NCI-H526 (cell line): ENCODE measurements around the gene APOBEC3F.
"Not testable (repeated sequence)": the region's sequence is repeated elsewhere in the genome, so short reads cannot be mapped to it uniquely, and the experiment has no call there.

Experiments used
- DNase-seq, 2 experiments: peaks; one replicate each; lab custom pipeline; 2025; lab: John Stamatoyannopoulos, UW

The APOBEC3F gene

GRCh38 chr22:39040538-39041296, at the start of gene APOBEC3F:
TSS of gene APOBEC3F (plus strand) at chr22:39040864. CDS start at chr22:39040961, 97 bp downstream.
- DNase-seq: peak in 1 of 2 experiments; percentile 50

- peak in 1 of 2 experiments; percentile 15 for DNase-seq
These were observed 47.7 kb upstream of the APOBEC3F start for GRCh38 chr22:38992871-38993371.

DNA sequence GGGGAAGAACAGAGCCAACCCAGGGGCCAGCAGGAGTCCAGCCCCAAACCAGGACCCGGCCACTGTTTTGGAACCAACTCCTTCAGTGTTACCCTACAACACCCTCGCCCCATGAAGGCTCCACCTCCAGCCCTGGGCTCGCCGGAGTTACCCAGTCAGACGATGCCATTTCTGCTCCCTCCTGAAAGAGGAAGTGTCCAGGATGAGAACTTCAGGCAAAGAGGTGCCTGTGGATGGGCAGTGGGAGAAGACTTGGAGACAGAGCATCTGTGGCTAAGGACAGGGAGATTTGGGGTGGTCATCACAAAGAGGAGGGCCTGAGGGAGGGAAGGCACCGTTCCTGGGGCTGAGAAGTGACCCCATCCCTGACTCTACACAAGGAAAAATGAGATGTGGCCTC, 44.6 kb upstream of the APOBEC3F start:
- no peak for DNase-seq

GRCh38 chr22:38997518-38997917, 43.1 kb upstream of the APOBEC3F start:
- DNase-seq: no peak

- DNase-seq: peak; percentile 15 to 67
These were observed 37.5 kb upstream of the APOBEC3F start for GRCh38 chr22:39003165-39003638.

GRCh38 chr22:39007177-39007576, 33.5 kb upstream of the APOBEC3F start:
- DNase-seq: no peak

DNA sequence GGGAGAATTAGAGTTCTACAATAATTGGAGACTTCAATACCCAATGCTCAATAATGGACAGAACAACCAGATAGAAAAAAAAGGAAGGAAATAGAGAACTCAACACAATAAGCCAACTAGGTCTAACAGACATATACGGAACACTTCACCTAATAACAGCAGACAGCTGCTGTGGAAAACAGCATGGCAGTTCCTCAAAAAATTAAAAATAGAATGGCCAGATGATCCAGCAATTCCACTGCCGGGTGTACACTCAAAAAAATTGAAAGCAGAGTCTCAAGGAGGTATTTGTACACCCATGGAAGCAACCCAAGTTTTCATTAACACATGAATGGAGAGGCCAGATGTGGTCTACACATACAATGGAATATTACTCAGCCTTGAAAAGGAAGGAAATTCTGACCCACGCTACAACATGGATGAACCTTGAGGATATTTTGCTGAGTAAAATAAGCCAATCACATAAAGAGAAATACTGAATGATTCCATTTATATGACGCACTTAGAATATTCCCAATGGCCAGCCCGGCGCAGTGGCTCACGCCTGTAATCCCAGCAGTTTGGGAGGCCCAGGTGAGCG, 32.3 kb upstream of the APOBEC3F start:
- DNase-seq: not testable (repeated sequence)

- no peak for DNase-seq
These were observed 29.7 kb upstream of the APOBEC3F start for GRCh38 chr22:39010946-39011345.

- DNase-seq: no peak
These were observed 27.8 kb upstream of the APOBEC3F start for GRCh38 chr22:39012533-39013511.

GRCh38 chr22:39013561-39013941, 27.1 kb upstream of the APOBEC3F start:
- not testable (repeated sequence) for DNase-seq

DNA sequence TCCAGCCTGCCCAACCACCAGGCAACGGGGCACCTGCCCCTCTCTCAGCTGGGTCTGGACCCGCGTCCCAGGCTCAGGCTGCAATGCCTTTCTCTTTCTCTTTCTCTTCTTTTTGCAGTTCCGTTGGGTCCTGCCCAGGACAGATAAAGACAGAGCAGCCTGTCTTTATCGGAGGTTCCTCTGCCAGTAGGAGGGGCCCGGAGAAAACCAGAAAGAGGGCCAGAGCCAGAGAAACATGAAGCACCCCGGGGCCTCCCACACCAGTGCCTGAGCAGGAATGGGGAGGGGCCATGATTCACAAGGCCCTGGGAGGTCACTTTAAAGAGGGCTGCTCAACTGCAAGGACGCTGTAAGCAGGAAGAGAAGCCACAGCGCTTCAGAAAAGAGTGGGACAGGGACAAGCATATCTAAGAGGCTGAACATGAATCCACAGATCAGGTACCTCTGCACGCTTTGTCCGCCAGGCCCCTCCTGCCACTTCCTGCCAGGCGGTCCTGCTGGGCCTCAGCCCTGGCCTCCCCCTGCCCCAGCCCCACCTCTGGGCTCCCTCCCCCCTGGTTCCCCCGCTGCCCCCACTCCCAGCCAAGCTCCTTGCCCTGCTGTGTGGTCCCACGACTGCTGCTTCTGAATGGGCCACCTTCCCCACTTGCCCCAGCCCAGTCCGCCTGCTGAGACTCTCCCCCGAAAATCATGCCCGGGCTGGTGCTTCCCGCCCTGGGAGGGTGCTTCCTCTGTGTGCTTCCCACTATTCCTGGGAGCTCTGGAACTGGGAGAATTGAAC, 26.5 kb upstream of the APOBEC3F start, which contains the start of gene APOBEC3C:
APOBEC3C (plus strand) TSS at position 316 of the 781 bp plus-strand sequence; CDS start at position 422, 106 bp downstream.
- peak in 1 of 2 experiments; percentile 39 for DNase-seq

- DNase-seq: not testable (repeated sequence)
These were observed 25.9 kb upstream of the APOBEC3F start for GRCh38 chr22:39014723-39015121.

DNA sequence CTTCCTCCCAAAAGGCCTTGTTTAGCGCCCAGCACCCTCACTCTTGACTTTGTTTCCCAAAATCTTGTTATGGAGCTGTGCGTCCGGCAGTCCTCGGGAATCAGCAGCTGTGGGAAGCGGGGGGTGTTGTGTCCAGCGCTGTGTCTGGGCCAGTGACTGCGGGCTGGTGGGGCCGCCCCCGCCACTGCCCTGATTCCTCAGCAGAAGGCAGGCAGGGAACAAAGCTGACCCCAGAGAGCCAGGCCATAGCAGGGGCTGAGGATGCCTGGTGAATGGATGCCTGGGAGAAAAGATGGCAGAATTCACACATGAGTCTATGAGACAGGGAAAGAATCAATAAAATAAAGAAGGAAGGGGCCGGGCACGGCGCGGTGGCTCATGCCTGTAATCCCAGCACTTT, 24.1 kb upstream of the APOBEC3F start:
- DNase-seq: no peak

DNA sequence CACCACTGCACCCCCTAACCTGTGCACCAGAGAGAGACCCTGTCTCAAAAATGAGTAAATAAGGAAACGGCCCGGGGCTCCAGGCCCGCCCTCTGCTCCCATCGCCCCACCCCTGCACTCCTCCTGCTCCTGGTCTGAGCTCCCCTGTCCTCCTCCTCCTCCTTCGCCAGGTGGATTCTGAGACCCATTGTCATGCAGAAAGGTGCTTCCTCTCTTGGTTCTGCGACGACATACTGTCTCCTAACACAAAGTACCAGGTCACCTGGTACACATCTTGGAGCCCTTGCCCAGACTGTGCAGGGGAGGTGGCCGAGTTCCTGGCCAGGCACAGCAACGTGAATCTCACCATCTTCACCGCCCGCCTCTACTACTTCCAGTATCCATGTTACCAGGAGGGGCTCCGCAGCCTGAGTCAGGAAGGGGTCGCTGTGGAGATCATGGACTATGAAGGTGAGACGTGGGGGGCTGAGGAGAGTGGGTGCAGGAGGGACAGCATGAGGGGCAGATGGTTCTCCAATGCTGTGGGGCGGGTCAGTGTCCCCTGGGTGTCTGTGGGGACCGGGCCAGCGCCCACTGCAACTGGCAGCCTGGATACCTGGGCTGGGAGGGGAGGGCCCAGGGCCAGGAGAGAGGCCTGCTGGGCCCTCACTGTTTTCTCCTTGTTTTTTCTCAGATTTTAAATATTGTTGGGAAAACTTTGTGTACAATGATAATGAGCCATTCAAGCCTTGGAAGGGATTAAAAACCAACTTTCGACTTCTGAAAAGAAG, 22.9 kb upstream of the APOBEC3F start:
- DNase-seq: no peak

DNA sequence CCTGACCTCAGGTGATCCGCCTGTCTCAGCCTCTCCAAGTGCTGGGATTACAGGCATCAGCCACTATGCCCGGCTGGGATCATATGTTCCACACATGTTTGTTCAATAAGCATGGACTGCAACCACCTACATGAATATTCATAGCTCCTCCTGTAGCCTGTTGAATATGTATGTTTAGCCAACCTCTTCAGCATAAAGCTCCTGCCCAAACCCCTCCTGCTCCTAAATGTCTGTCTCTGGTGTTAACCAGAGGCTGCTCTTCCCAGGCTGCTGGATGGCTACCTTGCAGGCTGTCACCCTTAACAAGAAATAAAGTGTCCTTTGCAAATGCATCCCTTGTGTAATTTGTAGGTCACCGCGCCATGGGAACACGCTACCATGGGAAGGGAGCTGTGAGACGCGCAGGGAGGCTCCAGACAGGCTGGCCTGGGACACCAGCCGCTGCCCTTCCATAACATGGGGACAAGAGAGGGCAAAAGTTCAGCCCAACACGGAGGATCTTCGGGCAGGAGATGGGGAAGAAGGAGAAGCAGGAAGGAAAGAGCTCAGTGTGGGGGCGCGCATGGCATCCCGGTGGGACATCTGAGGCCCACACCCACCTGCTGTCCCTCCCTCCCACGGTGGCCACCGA, 20.5 kb upstream of the APOBEC3F start:
- DNase-seq: peak; percentile 68 to 75

- DNase-seq: no peak
These were observed 19.0 kb upstream of the APOBEC3F start for GRCh38 chr22:39021552-39022250.

- DNase-seq: no peak
These were observed 15.9 kb upstream of the APOBEC3F start for GRCh38 chr22:39024519-39025308.

DNA sequence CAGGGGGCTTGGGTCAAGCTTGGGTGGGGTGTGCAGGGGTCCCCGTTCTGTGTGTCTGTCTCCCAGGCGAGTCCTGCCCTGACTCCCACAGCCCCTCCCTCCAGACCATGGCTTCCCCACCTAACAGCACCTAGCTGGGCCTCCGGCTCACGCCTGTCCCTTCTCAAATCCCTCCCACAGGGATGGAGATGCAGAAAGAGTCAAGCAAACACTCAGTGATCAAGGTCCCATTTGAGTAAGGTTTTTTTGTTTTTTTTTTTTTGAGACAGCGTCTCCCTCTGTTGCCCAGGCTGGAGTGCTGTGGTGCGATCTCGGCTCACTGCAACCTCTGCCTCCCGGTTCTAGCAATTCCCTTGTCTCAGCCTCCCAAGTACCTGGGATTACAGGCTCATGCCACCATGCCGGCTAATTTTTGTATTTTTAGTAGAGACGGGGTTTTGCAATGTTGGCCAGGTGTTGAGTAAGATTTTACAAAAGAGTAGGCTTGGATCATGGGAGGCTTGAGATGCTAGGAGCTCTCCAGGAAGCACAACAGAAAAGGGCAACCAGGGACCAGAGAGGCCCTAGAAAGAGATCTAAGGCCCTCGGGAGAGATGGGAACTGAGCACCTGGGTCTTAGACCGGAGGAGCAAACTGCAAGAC, 14.0 kb upstream of the APOBEC3F start:
- DNase-seq: no peak
